OCI-LY1 (cell line): ENCODE results near the gene SLIT3.

Experiments used
- H2AFZ ChIP-seq: fragments of 200-600 bp; sonication (generic), shearing (Covaris generic); 2 replicates; pipeline ENCODE4 v1.6.0; 2014; ENCODE audit warnings: antibody characterized with exemption, mild to moderate bottlenecking, low read length
- H3F3A ChIP-seq: fragments of 200-600 bp; sonication (generic), shearing (Covaris generic); 2 replicates; pipeline ENCODE4 v1.6.0; 2014; ENCODE audit warnings: mild to moderate bottlenecking, antibody characterized with exemption, low read length, moderate library complexity; ENCODE audit not compliant: insufficient read depth
- H3K27ac ChIP-seq: fragments of 200-600 bp; sonication (generic); 2 replicates; pipeline ENCODE4 v1.5.1; 2014; ENCODE audit warnings: low read length, mixed run types, mild to moderate bottlenecking, low read depth; ENCODE audit not compliant: poor library complexity, severe bottlenecking
- H3K27me3 ChIP-seq: fragments of 200-600 bp; sonication (generic); 2 replicates; pipeline ENCODE4 v1.6.0; 2014; ENCODE audit warnings: antibody characterized with exemption, mild to moderate bottlenecking, low read length, moderate library complexity; ENCODE audit not compliant: insufficient read depth
- H3K36me3 ChIP-seq: fragments of 200-600 bp; sonication (generic); 2 replicates; pipeline ENCODE4 v1.6.1; 2014; ENCODE audit warnings: mild to moderate bottlenecking, antibody characterized with exemption, low read length, moderate library complexity, mixed read lengths; ENCODE audit not compliant: insufficient read depth
- H3K4me1 ChIP-seq: fragments of 200-600 bp; sonication (generic); 2 replicates; pipeline ENCODE4 v1.5.1; 2014; ENCODE audit warnings: mild to moderate bottlenecking, low read length, moderate library complexity; ENCODE audit not compliant: insufficient read depth, severe bottlenecking
- H3K4me2 ChIP-seq: fragments of 200-600 bp; sonication (generic), shearing (Covaris generic); 2 replicates; pipeline ENCODE4 v1.6.1; 2014; ENCODE audit warnings: low read length
- H3K4me3 ChIP-seq: fragments of 200-600 bp; sonication (generic); 2 replicates; pipeline ENCODE4 v1.5.1; 2014; ENCODE audit warnings: low read length, low read depth, mild to moderate bottlenecking, mixed read lengths; ENCODE audit not compliant: poor library complexity, severe bottlenecking
- H3K79me2 ChIP-seq: fragments of 200-600 bp; shearing (Covaris generic); 2 replicates; pipeline ENCODE4 v1.6.1; 2016; ENCODE audit warnings: mixed run types, low read length, mixed read lengths; ENCODE audit not compliant: insufficient read depth
- H3K9ac ChIP-seq: fragments of 200-600 bp; sonication (generic), shearing (Covaris generic); 2 replicates; pipeline ENCODE4 v1.6.1; 2014; ENCODE audit warnings: mild to moderate bottlenecking, low read length, mixed read lengths
- H3K9me2 ChIP-seq: fragments of 200-600 bp; sonication (generic), shearing (Covaris generic); 2 replicates; pipeline ENCODE4 v1.6.1; 2014; ENCODE audit warnings: low read depth, mild to moderate bottlenecking, low read length, mixed read lengths
- H3K9me3 ChIP-seq: fragments of 200-600 bp; shearing (Covaris generic); 2 replicates; pipeline ENCODE4 v1.6.1; 2014; ENCODE audit warnings: low read length, mixed read lengths
- H4K20me1 ChIP-seq: fragments of 200-600 bp; sonication (generic), shearing (Covaris generic); 2 replicates; pipeline ENCODE4 v1.6.0; 2016; ENCODE audit warnings: mild to moderate bottlenecking, low read length; ENCODE audit not compliant: insufficient read depth
- EZH2 ChIP-seq: fragments of 200-600 bp; sonication (generic), shearing (Covaris generic); IDR thresholded peaks from 2 replicates; pipeline ENCODE4 v1.8.0; 2017; ENCODE audit warnings: borderline replicate concordance, mixed run types, mild to moderate bottlenecking, antibody characterized with exemption, low read length, moderate library complexity, mixed read lengths
- TF ChIP-seq, protein P1 (sequence below): fragments of 200-600 bp; sonication (generic), shearing (Covaris generic); IDR thresholded peaks from 2 replicates; pipeline ENCODE4 v1.5.1; 2017; ENCODE audit warnings: mild to moderate bottlenecking, antibody characterized with exemption, low read length, moderate library complexity, mixed read lengths

The SLIT3 gene

DNA sequence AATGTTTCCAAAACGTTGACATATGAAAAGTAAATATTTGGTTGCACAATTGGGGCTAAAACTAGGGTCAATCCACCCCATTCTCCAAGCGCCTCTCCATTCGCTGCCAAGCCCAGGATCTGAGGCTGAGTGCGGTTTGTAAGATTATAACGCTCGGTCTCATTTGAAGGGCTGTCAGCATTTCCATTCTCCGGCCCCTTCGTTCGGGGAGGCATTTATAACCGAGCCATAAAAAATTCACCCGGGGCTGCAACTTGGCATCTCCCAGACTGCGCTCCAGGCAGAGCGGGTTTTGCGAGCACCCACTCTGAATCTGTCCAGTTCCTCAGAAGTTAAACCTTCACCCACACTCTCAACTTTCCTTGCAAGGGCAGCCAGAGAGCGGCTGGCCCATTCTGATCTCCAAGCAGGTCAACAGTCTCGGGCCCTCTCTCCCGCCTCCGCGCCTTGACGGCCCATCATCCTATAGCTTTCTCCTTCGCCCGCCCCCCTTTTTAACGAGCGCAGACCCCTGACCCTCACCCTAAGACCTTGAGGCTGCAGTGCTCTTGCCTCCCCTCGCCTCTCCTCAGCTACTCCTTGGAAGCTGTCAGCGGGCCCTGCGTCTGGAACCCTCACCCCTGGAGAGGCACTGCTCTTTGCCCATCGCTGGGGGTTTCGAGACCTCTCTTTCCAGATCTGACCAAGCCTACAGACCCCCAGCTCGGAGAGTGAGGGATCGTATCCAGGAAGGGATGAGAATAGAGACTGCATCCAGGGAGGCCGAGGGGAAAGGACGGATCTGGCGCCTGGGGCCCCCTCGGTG lies 1.1 kb downstream of the SLIT3 start:
- H3K36me3 ChIP-seq = no peaks in the 10 kb centered on the region
- no peaks in the 10 kb centered on the region for H4K20me1 ChIP-seq
- H3K4me1 ChIP-seq = no peaks in the 10 kb centered on the region
- H3K4me3 ChIP-seq = no peak overlapping the region
- no peak overlapping the region for H3K9ac ChIP-seq
- H3K79me2 ChIP-seq = no peaks in the 10 kb centered on the region
- no peak overlapping the region for H3K4me2 ChIP-seq
- no peak overlapping the region for H3K27ac ChIP-seq
- no peaks in the 10 kb centered on the region for H3K9me2 ChIP-seq
- no peak overlapping the region for H2AFZ ChIP-seq
- H3K9me3 ChIP-seq = no peaks in the 10 kb centered on the region
- TF ChIP-seq EZH2 = no peak
- TF ChIP-seq, protein P1, sequence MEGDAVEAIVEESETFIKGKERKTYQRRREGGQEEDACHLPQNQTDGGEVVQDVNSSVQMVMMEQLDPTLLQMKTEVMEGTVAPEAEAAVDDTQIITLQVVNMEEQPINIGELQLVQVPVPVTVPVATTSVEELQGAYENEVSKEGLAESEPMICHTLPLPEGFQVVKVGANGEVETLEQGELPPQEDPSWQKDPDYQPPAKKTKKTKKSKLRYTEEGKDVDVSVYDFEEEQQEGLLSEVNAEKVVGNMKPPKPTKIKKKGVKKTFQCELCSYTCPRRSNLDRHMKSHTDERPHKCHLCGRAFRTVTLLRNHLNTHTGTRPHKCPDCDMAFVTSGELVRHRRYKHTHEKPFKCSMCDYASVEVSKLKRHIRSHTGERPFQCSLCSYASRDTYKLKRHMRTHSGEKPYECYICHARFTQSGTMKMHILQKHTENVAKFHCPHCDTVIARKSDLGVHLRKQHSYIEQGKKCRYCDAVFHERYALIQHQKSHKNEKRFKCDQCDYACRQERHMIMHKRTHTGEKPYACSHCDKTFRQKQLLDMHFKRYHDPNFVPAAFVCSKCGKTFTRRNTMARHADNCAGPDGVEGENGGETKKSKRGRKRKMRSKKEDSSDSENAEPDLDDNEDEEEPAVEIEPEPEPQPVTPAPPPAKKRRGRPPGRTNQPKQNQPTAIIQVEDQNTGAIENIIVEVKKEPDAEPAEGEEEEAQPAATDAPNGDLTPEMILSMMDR = no peak
- no peaks in the 10 kb centered on the region for H3F3A ChIP-seq
- H3K27me3 ChIP-seq = no peaks in the 10 kb centered on the region

DNA sequence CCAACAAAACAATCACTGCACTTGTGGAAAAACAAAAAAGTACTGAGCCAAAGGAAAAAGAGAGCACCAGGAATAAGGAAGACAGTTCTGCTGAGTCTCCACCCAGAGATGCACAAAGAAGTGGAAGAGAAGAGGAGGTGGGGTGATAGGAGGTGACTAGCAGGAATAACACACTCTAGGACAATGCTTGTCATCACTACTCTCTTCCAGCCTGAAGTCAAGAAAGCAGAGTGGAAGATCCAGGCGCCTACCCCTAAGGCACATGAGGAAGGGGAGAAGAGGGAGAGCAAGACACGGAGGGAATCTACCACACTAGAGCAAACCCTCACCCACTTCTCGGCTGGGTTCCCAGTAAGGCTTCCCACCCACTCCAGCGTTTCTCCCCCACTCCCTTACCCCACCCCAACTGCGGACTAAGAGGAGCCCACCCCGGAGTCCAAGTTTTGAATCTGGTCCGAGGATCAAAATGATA lies 1.7 kb downstream of the SLIT3 start:
- Histone ChIP-seq H3K9me2 (no peaks in the 10 kb centered on the region), H2AFZ (no peak overlapping the region), H3K9me3 (no peaks in the 10 kb centered on the region), H3K9ac (no peak overlapping the region), H3F3A (no peaks in the 10 kb centered on the region), H3K4me3 (no peak overlapping the region), H3K27ac (no peak overlapping the region), H3K79me2 (no peaks in the 10 kb centered on the region), H3K27me3 (no peaks in the 10 kb centered on the region), H3K36me3 (no peaks in the 10 kb centered on the region), H4K20me1 (no peaks in the 10 kb centered on the region), H3K4me2 (no peak overlapping the region), H3K4me1 (no peaks in the 10 kb centered on the region)
- no peak for TF ChIP-seq EZH2
- TF ChIP-seq, protein P1 = no peak

DNA sequence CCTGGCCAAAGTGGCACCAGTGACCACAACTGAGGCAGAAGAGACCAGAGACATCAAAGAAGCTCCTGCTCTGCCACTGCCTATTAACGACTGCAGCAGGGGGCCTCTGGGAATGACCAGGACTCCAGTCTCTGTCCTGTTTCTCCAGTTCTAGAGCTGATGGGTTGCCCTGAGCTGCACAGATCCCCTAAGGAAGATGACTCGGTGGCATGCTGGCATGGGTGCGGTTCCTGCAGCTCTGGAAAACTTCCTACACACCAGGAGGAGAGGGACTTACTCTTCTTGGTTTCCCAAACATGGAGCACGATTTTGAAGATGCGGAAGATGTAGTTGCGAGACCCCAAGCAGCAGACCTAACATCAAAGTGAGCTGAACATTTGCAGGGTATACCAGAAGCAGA lies 2.7 kb downstream of the SLIT3 start:
- no peaks in the 10 kb centered on the region for H3F3A ChIP-seq
- no peak overlapping the region for H3K9ac ChIP-seq
- no peaks in the 10 kb centered on the region for H3K79me2 ChIP-seq
- no peaks in the 10 kb centered on the region for H4K20me1 ChIP-seq
- H2AFZ ChIP-seq = no peak overlapping the region
- no peak overlapping the region for H3K4me3 ChIP-seq
- H3K9me3 ChIP-seq = no peaks in the 10 kb centered on the region
- no peaks in the 10 kb centered on the region for H3K36me3 ChIP-seq
- TF ChIP-seq, protein P1 = no peak
- TF ChIP-seq EZH2 = no peak
- no peaks in the 10 kb centered on the region for H3K27me3 ChIP-seq
- H3K4me1 ChIP-seq = no peaks in the 10 kb centered on the region
- H3K27ac ChIP-seq = no peak overlapping the region
- no peaks in the 10 kb centered on the region for H3K9me2 ChIP-seq
- no peak overlapping the region for H3K4me2 ChIP-seq
